Activated CD8-positive, alpha-beta T cell treated with anti-CD3 and anti-CD28 coated beads for 36 hours (primary cell): ENCODE data around the gene ZC3H18. TPM values are rescaled to one million over a fixed set of nuclear protein-coding genes. Genes with fewer than 3 reads are reported as not detected.

Experiments
- ATAC-seq: fragments of 200-7000 bp; cut with Tn5 transposase; one replicate; pipeline ENCODE4 v1.10.0; 2021; ENCODE audit warnings: mild to moderate bottlenecking, moderate library complexity
- CTCF ChIA-PET: fragments of 350-600 bp; sonication (Branson Sonifier 250); formaldehyde crosslinking; loops from one replicate; lab custom pipeline; 2021; ENCODE audit warnings: antibody characterized with exemption; lab: Charles Lee
- POLR2A ChIA-PET: fragments of 350-600 bp; sonication (Branson Sonifier 250); formaldehyde crosslinking; loops from one replicate; lab custom pipeline; 2021; ENCODE audit warnings: antibody characterized with exemption; lab: Charles Lee
- DNase-seq: peaks from one replicate; pipeline ENCODE4 v3.0.0-alpha.2; 2020
- H3K27ac Mint-ChIP-seq: one replicate; pipeline ENCODE4 v1.8.0; 2021; ENCODE audit warnings: mild to moderate bottlenecking, mixed read lengths
- H3K27me3 Mint-ChIP-seq: one replicate; pipeline ENCODE4 v1.8.0; 2021; ENCODE audit warnings: mixed read lengths
- H3K36me3 Mint-ChIP-seq: one replicate; pipeline ENCODE4 v1.8.0; 2021; ENCODE audit warnings: low read depth, mixed read lengths
- H3K4me1 Mint-ChIP-seq: one replicate; pipeline ENCODE4 v1.8.0; 2021; ENCODE audit warnings: low read depth, mixed read lengths
- H3K4me3 Mint-ChIP-seq: one replicate; pipeline ENCODE4 v1.8.0; 2021; ENCODE audit warnings: mild to moderate bottlenecking, moderate library complexity, mixed read lengths
- H3K9me3 Mint-ChIP-seq: one replicate; pipeline ENCODE4 v1.8.0; 2021; ENCODE audit warnings: mixed read lengths
- intact Hi-C: fragments of 100-400 bp; cut with micrococcal nuclease; formaldehyde crosslinking; loops from one replicate; pipeline ENCODE4 v1.10.0; 2022
- total RNA-seq, 2 experiments: library from RNA; stranded (reverse); gene quantifications; one replicate each; pipeline ENCODE4 v1.2.3, GENCODE V29; 2021
- TF ChIP-seq, protein P1 (sequence below): fragments of 200-600 bp; IDR thresholded peaks from one replicate; pipeline ENCODE4 v1.8.0; 2022; ENCODE audit warnings: antibody characterized with exemption, mild to moderate bottlenecking

The ZC3H18 gene
- total RNA-seq, 2 experiments from 2014 or later, result 67.7 to 73.5 TPM

DNA sequence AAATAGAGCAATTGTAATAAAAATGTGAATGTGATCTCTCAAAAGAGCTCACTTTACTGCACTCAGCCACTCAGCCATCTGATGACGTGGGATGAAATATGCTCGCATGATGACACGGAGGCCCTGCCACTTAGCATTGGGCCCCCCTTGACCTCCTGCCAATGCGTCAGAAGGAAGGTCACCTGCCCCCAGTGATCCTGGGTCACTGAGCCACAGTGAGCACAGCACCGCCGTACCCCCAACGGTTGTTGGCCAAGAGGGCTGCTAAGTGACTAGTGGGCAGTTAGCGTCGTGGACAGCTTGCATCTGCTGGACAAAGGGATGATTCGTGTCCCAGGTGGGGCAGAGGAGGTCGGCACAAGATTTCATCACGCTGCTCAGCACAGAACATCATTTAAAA, 22.9 kb downstream of the ZC3H18 start:
- POLR2A ChIA-PET, result interaction anchor here (1.7 kb wide), 1 partner anchor 23 kb away, joined by 4 read pairs; the partner anchor contains the start of gene ZC3H18
- H3K27ac Mint-ChIP-seq, result no peak overlapping the region
- H3K4me1 Mint-ChIP-seq, result peaks cover 25% of the 10 kb centered on the region
- CTCF ChIA-PET, result no interaction called here
- DNase-seq (no peak), ATAC-seq (no peak)
- H3K9me3 Mint-ChIP-seq, result no peaks in the 10 kb centered on the region
- H3K4me3 Mint-ChIP-seq, result no peak overlapping the region
- intact Hi-C loops, result no loop called here
- peaks cover 36% of the 10 kb centered on the region for H3K36me3 Mint-ChIP-seq
- TF ChIP-seq, protein P1, sequence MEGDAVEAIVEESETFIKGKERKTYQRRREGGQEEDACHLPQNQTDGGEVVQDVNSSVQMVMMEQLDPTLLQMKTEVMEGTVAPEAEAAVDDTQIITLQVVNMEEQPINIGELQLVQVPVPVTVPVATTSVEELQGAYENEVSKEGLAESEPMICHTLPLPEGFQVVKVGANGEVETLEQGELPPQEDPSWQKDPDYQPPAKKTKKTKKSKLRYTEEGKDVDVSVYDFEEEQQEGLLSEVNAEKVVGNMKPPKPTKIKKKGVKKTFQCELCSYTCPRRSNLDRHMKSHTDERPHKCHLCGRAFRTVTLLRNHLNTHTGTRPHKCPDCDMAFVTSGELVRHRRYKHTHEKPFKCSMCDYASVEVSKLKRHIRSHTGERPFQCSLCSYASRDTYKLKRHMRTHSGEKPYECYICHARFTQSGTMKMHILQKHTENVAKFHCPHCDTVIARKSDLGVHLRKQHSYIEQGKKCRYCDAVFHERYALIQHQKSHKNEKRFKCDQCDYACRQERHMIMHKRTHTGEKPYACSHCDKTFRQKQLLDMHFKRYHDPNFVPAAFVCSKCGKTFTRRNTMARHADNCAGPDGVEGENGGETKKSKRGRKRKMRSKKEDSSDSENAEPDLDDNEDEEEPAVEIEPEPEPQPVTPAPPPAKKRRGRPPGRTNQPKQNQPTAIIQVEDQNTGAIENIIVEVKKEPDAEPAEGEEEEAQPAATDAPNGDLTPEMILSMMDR, result no peak
- no peaks in the 10 kb centered on the region for H3K27me3 Mint-ChIP-seq

DNA sequence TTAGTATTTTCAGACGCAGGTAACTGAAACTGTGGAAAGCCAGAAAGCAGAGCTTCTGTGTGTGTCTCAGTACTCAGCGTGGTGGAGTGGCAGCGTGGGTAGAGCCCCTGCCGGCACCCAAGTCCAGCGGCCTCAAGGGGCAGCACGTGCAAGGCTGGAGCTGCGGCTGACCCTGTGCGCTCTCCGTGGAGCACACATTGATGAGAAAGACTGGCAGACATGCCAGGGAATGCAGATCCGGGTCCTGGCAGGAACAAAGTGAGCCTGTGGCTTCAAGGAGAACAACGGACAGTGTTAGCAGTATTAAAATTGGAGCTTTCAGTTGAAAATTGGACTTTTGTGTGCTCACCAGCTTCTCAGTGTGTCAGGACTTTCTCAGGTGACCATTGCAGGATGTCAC, 23.3 kb downstream of the ZC3H18 start:
- Mint-ChIP-seq H3K4me1 (peaks cover 23% of the 10 kb centered on the region), H3K9me3 (no peaks in the 10 kb centered on the region), H3K36me3 (peaks cover 33% of the 10 kb centered on the region), H3K27me3 (no peaks in the 10 kb centered on the region), H3K4me3 (no peak overlapping the region), H3K27ac (no peak overlapping the region)
- TF ChIP-seq, protein P1, result no peak
- POLR2A ChIA-PET, result interaction anchor here (1.7 kb wide), 1 partner anchor 23 kb away, joined by 4 read pairs; the partner anchor contains the start of gene ZC3H18
- ATAC-seq, result no peak
- DNase-seq, result no peak
- intact Hi-C loops, result no loop called here
- CTCF ChIA-PET, result interaction anchor here (1.0 kb wide), 2 partner anchors 21 to 156 kb away, joined by 3 read pairs; no protein-coding TSS in a partner anchor

DNA sequence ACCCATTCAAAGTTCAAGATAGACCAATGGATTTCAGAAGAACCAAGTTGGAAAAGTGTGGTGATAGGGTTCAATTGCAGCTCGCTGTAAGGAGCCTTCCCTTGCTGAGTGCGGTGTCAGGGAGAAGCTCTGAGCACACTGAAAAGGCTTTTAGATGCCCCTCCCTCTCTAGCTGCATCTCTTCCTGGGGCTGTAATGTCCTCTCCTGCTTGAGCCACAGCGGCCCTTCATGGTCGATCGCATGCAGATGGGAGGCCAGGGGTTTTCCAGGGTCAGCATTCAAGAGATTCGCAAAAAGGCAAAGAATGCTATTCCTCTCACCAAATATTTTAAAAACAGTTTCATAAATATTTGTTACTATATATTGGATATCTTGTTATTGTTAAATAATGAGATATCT, 23.7 kb downstream of the ZC3H18 start:
- DNase-seq, result no peak
- no peak for ATAC-seq
- Mint-ChIP-seq H3K27me3 (no peaks in the 10 kb centered on the region), H3K4me1 (peaks cover 21% of the 10 kb centered on the region), H3K27ac (no peak overlapping the region), H3K4me3 (no peak overlapping the region), H3K9me3 (no peaks in the 10 kb centered on the region), H3K36me3 (peaks cover 32% of the 10 kb centered on the region)
- intact Hi-C loops, result no loop called here
- POLR2A ChIA-PET, result interaction anchor here (1.7 kb wide), 1 partner anchor 24 kb away, joined by 4 read pairs; the partner anchor contains the start of gene ZC3H18
- TF ChIP-seq, protein P1, result no peak
- CTCF ChIA-PET, result interaction anchor here (1.0 kb wide), 2 partner anchors 21 to 156 kb away, joined by 3 read pairs; no protein-coding TSS in a partner anchor

DNA sequence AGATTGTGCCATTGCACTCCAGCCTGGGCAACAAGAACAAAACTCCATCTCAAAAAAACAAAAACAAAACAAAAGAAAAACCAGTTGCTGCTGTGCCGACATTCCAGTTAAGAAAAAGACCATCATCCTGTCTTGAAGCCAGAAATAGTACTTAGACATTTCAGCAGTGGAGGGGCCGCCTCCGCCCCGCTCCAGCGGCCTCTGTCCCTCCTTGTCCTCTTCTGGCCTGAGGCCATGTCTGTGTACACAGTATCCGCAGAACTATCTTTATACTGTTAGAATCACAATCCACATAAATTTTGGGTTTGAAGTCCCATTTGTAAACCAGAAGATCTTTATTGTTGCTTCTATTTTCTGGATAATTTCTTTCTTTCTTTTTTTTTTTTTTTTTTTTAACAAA, 24.9 kb downstream of the ZC3H18 start:
- POLR2A ChIA-PET, result no interaction called here
- no peak overlapping the region for H3K4me3 Mint-ChIP-seq

DNA sequence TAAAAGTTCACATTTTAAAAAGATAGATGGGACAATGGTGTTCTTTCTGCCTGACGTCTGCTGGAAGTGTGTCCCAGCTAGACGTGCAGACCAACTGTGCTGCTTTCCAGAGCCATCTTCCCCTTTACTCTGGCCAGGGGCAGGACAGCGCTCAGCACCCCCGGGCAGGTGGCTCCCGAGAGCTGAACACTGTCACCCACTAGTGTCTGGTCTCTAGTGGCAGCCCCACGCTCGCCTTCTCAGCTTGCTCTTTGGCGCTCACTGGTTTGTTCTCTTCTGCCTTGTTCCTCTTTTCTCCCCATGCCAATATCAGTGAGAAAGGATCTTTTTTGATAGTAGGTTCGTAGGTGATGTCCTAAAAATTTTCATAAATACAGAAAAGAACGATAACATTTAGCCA, 25.7 kb downstream of the ZC3H18 start:
- TF ChIP-seq, protein P1, result no peak
- ATAC-seq (no peak), DNase-seq (no peak)
- Mint-ChIP-seq H3K27ac (no peak overlapping the region), H3K27me3 (no peaks in the 10 kb centered on the region), H3K9me3 (no peaks in the 10 kb centered on the region), H3K4me1 (peaks cover 14% of the 10 kb centered on the region), H3K36me3 (peaks cover 32% of the 10 kb centered on the region), H3K4me3 (no peak overlapping the region)
- ChIA-PET CTCF (interaction anchor here (0.8 to 1.1 kb wide), 2 partner anchors 14 to 159 kb away, joined by 3 to 4 read pairs; no protein-coding TSS in a partner anchor), POLR2A (no interaction called here)
- intact Hi-C loops, result no loop called here

More for the DNA sequence above, 24.9 kb downstream of the ZC3H18 start:
- intact Hi-C loops, result no loop called here
- H3K36me3 Mint-ChIP-seq, result peaks cover 31% of the 10 kb centered on the region
- no peaks in the 10 kb centered on the region for H3K9me3 Mint-ChIP-seq
- no peak overlapping the region for H3K27ac Mint-ChIP-seq
- peaks cover 14% of the 10 kb centered on the region for H3K4me1 Mint-ChIP-seq
- no peak for DNase-seq
- no peaks in the 10 kb centered on the region for H3K27me3 Mint-ChIP-seq
- no peak for ATAC-seq
- CTCF ChIA-PET, result interaction anchor here (1.1 kb wide), 1 partner anchor 158 kb away, joined by 4 read pairs; no protein-coding TSS in a partner anchor
- TF ChIP-seq, protein P1, result no peak
